HEK293 (cell line): ENCODE results near the gene TEAD1.

Source experiments
- CTCF ChIA-PET: fragments of 350-600 bp; formaldehyde crosslinking; extraction: SDS; loops from one replicate; lab custom pipeline; 2021; ENCODE audit warnings: antibody characterized with exemption; lab: Yijun Ruan, JAX
- POLR2A ChIA-PET: fragments of 300-600 bp; formaldehyde crosslinking; extraction: SDS; loops from one replicate; lab custom pipeline; 2020; ENCODE audit warnings: antibody characterized with exemption, inconsistent platforms; lab: Yijun Ruan, JAX
- H3K27ac ChIP-seq: fragments of 200-500 bp; sonication (Bioruptor generic); 2 replicates; pipeline ENCODE4 v1.5.1; 2014; ENCODE audit warnings: low read depth, low read length, control low read depth, inconsistent platforms; ENCODE audit errors: extremely low read depth
- H3K36me3 ChIP-seq, 2 experiments: fragments of 200-500 bp in 1 of 2; sonication (Bioruptor generic) in 1 of 2; 1 replicate in 1 of 2; 2 replicates in 1 of 2; pipeline ENCODE4 v1.5.1; 2014 to 2017; ENCODE audit warnings: inconsistent platforms in 2 of 2, low read length in 2 of 2; ENCODE audit not compliant: control insufficient read depth in 2 of 2, insufficient read depth in 1 of 2
- H3K4me1 ChIP-seq: fragments of 200-500 bp; sonication (Bioruptor generic); 2 replicates; pipeline ENCODE4 v1.5.1; 2014; ENCODE audit warnings: mild to moderate bottlenecking, low read length, inconsistent platforms; ENCODE audit not compliant: control insufficient read depth, insufficient read depth
- H3K4me3 ChIP-seq: 2 replicates; pipeline ENCODE4 v1.5.1; 2011; ENCODE audit warnings: low read depth, mild to moderate bottlenecking, control low read depth, low read length, moderate library complexity
- H3K9me3 ChIP-seq: fragments of 200-500 bp; sonication (Bioruptor generic); 2 replicates; pipeline ENCODE4 v1.5.1; 2014; ENCODE audit warnings: low read depth, low read length, inconsistent platforms; ENCODE audit not compliant: control insufficient read depth, insufficient read depth
- ELK4 ChIP-seq: IDR thresholded peaks from 2 replicates; pipeline ENCODE4 v1.6.1; 2011; ENCODE audit warnings: mild to moderate bottlenecking, low read depth, low read length, borderline replicate concordance
- GLI2 ChIP-seq: fragments of 450-650 bp; formaldehyde crosslinking; IDR thresholded peaks from 2 replicates; pipeline ENCODE4; 2017; ENCODE audit warnings: missing biosample characterization, missing genetic modification characterization, low read depth, borderline replicate concordance
- HIC1 ChIP-seq: fragments of 450-650 bp; formaldehyde crosslinking; IDR thresholded peaks from 2 replicates; pipeline ENCODE4 v1.5.1; 2016; ENCODE audit warnings: missing biosample characterization, missing genetic modification characterization
- PATZ1 ChIP-seq: fragments of 450-650 bp; formaldehyde crosslinking; IDR thresholded peaks from 2 replicates; pipeline ENCODE4 v1.5.1; 2016; ENCODE audit warnings: missing biosample characterization, missing genetic modification characterization
- SCRT1 ChIP-seq: fragments of 450-650 bp; formaldehyde crosslinking; IDR thresholded peaks from 2 replicates; pipeline ENCODE4 v1.5.1; 2016; ENCODE audit warnings: missing biosample characterization, missing genetic modification characterization, borderline replicate concordance
- ZBTB7A ChIP-seq: fragments of 450-650 bp; formaldehyde crosslinking; IDR thresholded peaks from 2 replicates; pipeline ENCODE4 v1.5.1; 2016; ENCODE audit warnings: low read depth, missing biosample characterization, missing genetic modification characterization
- ZBTB8A ChIP-seq: fragments of 450-650 bp; formaldehyde crosslinking; IDR thresholded peaks from 2 replicates; pipeline ENCODE4 v1.5.1; 2016; ENCODE audit warnings: missing biosample characterization, missing genetic modification characterization
- ZNF133 ChIP-seq: fragments of 450-650 bp; formaldehyde crosslinking; IDR thresholded peaks from 2 replicates; pipeline ENCODE4 v1.5.1; 2016; ENCODE audit warnings: missing biosample characterization, missing genetic modification characterization
- ZNF148 ChIP-seq: fragments of 450-650 bp; formaldehyde crosslinking; IDR thresholded peaks from 2 replicates; pipeline ENCODE4 v1.5.0; 2017; ENCODE audit warnings: missing biosample characterization, missing genetic modification characterization, borderline replicate concordance
- ZNF155 ChIP-seq: fragments of 450-650 bp; formaldehyde crosslinking; IDR thresholded peaks from 2 replicates; pipeline ENCODE4 v1.5.1; 2016; ENCODE audit warnings: missing biosample characterization, missing genetic modification characterization
- ZNF26 ChIP-seq: fragments of 450-650 bp; formaldehyde crosslinking; IDR thresholded peaks from 2 replicates; pipeline ENCODE4 v1.5.1; 2016; ENCODE audit warnings: missing biosample characterization, missing genetic modification characterization
- ZNF274 ChIP-seq, 2 experiments: fragments of 200-500 bp in 1 of 2; fragments of 450-650 bp in 1 of 2; sonication (Bioruptor generic) in 1 of 2; formaldehyde crosslinking in 1 of 2; IDR thresholded peaks; 2 replicates each; pipeline versions ENCODE4 v1.5.1 to v1.6.1; 2014 to 2016; ENCODE audit warnings: borderline replicate concordance in 1 of 2, inconsistent platforms in 1 of 2, low read length in 1 of 2, missing biosample characterization in 1 of 2, missing genetic modification characterization in 1 of 2
- ZNF521 ChIP-seq: fragments of 450-650 bp; formaldehyde crosslinking; IDR thresholded peaks from 2 replicates; pipeline ENCODE4 v1.5.1; 2017; ENCODE audit warnings: missing biosample characterization, mild to moderate bottlenecking, missing genetic modification characterization
- ZNF529 ChIP-seq: fragments of 450-650 bp; formaldehyde crosslinking; IDR thresholded peaks from 2 replicates; pipeline ENCODE4 v1.5.1; 2017; ENCODE audit warnings: missing genetic modification characterization, missing biosample characterization; ENCODE audit not compliant: insufficient replicate concordance
- ZNF548 ChIP-seq: fragments of 450-650 bp; formaldehyde crosslinking; IDR thresholded peaks from 2 replicates; pipeline ENCODE4 v1.5.1; 2016; ENCODE audit warnings: missing biosample characterization, missing genetic modification characterization
- ZNF596 ChIP-seq: fragments of 450-650 bp; IDR thresholded peaks from 2 replicates; pipeline ENCODE4 v1.5.0; 2018; ENCODE audit warnings: missing biosample characterization, mild to moderate bottlenecking, missing genetic modification characterization, moderate library complexity

Gene TEAD1

GRCh38 chr11:12698048-12698447 lies 23.8 kb downstream of the TEAD1 start:
- no peak overlapping the region for H3K27ac ChIP-seq
- TF ChIP-seq ZBTB7A (tag by site-specific recombination) (no peak), ZNF521 (tag by site-specific recombination) (no peak), ZNF155 (no peak), ZNF548 (tag by site-specific recombination) (no peak)
- H3K36me3 ChIP-seq: no peaks in the 10 kb centered on the region
- no peaks in the 10 kb centered on the region for H3K9me3 ChIP-seq
- ChIA-PET POLR2A (no interaction called here), CTCF (no interaction called here)
- H3K4me3 ChIP-seq: no peak overlapping the region
- peaks cover 12% of the 10 kb centered on the region; the same call in 1 of the 2 replicates for H3K4me1 ChIP-seq

GRCh38 chr11:12701811-12702592 lies 27.8 kb downstream of the TEAD1 start:
- H3K9me3 ChIP-seq: no peaks in the 10 kb centered on the region
- CTCF ChIA-PET: interaction anchor here (0.7 to 0.9 kb wide), 2 partner anchors 9 to 371 kb away, joined by 3 to 4 read pairs; no protein-coding TSS in a partner anchor
- POLR2A ChIA-PET: no interaction called here
- no peaks in the 10 kb centered on the region for H3K36me3 ChIP-seq
- H3K4me3 ChIP-seq: no peak overlapping the region
- TF ChIP-seq ZNF274 (IDR thresholded peaks at IDR 0.05; ENCODE audit: low read length) (no peak), ZNF274 (tag by site-specific recombination; IDR thresholded peaks at IDR 0.05; ENCODE audit: borderline replicate concordance) (no peak), ELK4 (no peak), ZNF133 (tag by site-specific recombination) (no peak), ZNF529 (tag by site-specific recombination) (no peak), HIC1 (no peak), ZNF148 (tag by site-specific recombination) (no peak), PATZ1 (tag by site-specific recombination) (no peak), GLI2 (no peak), ZNF26 (tag by site-specific recombination) (no peak), ZNF596 (tag by site-specific recombination) (no peak), ZBTB8A (no peak), SCRT1 (tag by site-specific recombination) (no peak)
- peaks cover 5% of the 10 kb centered on the region; the same call in 1 of the 2 replicates for H3K4me1 ChIP-seq
- H3K27ac ChIP-seq: no peak overlapping the region
